Measurements from ENCODE around the gene KRTAP5-4. TPM values are rescaled to one million over a fixed set of nuclear protein-coding genes. Genes with fewer than 3 reads are reported as not detected.

KRTAP5-4 gene
- total RNA-seq, 2 donors from 2014 or later = not detected

DNA sequence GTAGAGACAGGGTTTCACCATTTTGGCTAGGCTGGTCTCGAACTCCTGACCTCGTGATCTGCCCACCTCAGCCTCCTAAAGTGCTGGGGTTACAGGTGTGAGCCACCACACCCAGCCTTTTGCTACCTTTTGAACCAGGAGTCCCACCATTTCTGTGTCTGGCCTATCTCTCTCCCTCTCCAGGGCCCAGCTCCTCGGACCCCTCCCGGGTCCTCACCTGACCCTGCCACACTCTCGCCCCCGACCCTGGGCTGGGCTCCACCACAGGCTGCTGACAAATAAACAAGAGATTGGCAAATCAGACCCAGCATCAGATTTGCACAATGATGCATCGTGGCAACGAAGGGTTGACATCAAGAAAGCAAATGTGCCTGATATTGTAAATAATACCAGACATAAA is 16.4 kb upstream of the KRTAP5-4 start:
- no peaks in the 10 kb centered on the region for H3K9me3 ChIP-seq
- H3K27ac ChIP-seq = no peak overlapping the region
- H3K4me1 ChIP-seq = no peaks in the 10 kb centered on the region
- TF ChIP-seq, protein P1, sequence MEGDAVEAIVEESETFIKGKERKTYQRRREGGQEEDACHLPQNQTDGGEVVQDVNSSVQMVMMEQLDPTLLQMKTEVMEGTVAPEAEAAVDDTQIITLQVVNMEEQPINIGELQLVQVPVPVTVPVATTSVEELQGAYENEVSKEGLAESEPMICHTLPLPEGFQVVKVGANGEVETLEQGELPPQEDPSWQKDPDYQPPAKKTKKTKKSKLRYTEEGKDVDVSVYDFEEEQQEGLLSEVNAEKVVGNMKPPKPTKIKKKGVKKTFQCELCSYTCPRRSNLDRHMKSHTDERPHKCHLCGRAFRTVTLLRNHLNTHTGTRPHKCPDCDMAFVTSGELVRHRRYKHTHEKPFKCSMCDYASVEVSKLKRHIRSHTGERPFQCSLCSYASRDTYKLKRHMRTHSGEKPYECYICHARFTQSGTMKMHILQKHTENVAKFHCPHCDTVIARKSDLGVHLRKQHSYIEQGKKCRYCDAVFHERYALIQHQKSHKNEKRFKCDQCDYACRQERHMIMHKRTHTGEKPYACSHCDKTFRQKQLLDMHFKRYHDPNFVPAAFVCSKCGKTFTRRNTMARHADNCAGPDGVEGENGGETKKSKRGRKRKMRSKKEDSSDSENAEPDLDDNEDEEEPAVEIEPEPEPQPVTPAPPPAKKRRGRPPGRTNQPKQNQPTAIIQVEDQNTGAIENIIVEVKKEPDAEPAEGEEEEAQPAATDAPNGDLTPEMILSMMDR (IDR thresholded peaks at IDR 0.05) = no peak
- TF ChIP-seq POLR2A (IDR thresholded peaks at IDR 0.05) = no peak
- no peaks in the 10 kb centered on the region for H3K36me3 ChIP-seq (replicated peaks in 1 of 2; ENCODE audit: insufficient read depth in 1 of 2, low read depth in 2 of 2)
- 62 to 72% methylated on average over 8 of the region's 8 CpGs for WGBS, 2 donors
- intact Hi-C loops (cut with DNase I) = no loop called here
- H3K27me3 ChIP-seq = no peaks in the 10 kb centered on the region
- DNase-seq (no peak), ATAC-seq (no peak)
- H3K4me3 ChIP-seq = no peak overlapping the region

DNA sequence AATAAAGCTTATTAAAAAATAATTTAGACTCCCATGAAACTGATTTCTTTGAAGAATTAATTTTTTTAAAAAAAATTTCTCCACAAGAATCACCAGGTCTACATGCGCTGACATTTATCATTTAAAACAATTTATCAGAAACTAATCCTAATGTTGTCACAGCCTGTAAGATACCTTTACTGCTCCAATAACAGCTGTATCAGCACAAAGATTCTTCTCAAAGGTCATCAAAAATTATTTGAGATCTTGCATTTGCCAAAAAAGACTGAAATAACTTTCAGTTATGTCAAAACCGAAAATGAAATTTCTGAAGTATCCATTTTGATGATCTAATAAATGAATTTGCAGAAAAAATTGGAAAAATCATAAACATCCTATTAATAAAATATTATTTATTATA is 15.7 kb upstream of the KRTAP5-4 start:
- WGBS, 2 donors = 83 to 89% methylated on average over 2 of the region's 2 CpGs
- Histone ChIP-seq H3K36me3 (replicated peaks in 1 of 2; ENCODE audit: insufficient read depth in 1 of 2, low read depth in 2 of 2) (no peaks in the 10 kb centered on the region), H3K27me3 (no peaks in the 10 kb centered on the region), H3K4me3 (no peak overlapping the region), H3K27ac (no peak overlapping the region), H3K4me1 (peaks cover 1% of the 10 kb centered on the region), H3K9me3 (no peaks in the 10 kb centered on the region)
- TF ChIP-seq, protein P1 (IDR thresholded peaks at IDR 0.05) = no peak
- no peak for TF ChIP-seq POLR2A (IDR thresholded peaks at IDR 0.05)
- no peak for DNase-seq
- ATAC-seq = no peak
- intact Hi-C loops (cut with DNase I) = no loop called here

DNA sequence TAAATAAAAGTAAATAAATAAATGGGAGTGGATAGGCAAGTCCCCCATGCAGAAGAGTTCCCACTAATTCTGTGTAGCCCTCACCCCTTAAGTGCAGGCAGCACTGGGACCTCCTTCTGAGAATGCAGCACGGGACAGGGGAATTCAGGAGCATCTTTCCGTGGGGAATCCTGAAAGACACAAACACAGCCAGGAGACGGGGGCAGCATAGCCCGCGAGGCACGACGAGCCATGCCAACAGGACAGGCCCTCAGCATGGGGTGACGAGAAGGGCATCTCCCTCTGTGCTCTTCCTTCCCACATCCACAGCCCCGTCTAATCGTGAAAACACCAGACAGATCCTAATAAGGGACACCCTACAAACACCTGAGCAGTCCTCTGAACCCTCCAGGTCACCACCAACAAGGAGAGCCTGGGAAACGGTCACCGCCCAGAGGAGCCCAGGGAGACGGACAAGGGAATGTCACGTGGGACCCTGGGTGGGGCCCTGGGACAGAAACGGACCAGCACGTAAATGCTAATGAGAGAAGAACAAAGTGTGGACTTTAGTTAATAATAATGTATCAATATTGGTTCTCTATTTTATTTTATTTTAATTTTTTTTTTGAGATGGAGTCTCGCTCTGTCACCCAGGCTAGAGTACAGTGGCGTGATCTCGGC is 14.5 kb upstream of the KRTAP5-4 start:
- DNase-seq = no peak
- H3K36me3 ChIP-seq (replicated peaks in 1 of 2; ENCODE audit: insufficient read depth in 1 of 2, low read depth in 2 of 2) = no peaks in the 10 kb centered on the region
- no peak for ATAC-seq
- TF ChIP-seq, protein P1 (IDR thresholded peaks at IDR 0.05) = no peak
- TF ChIP-seq POLR2A (IDR thresholded peaks at IDR 0.05) = no peak
- intact Hi-C loops (cut with DNase I) = no loop called here
- H3K27ac ChIP-seq = no peak overlapping the region
- WGBS, 2 donors = 87 to 89% methylated on average over 18 to 19 of the region's 19 CpGs
- H3K27me3 ChIP-seq = no peaks in the 10 kb centered on the region
- no peaks in the 10 kb centered on the region for H3K9me3 ChIP-seq
- no peak overlapping the region for H3K4me3 ChIP-seq
- H3K4me1 ChIP-seq = peaks cover 8% of the 10 kb centered on the region

DNA sequence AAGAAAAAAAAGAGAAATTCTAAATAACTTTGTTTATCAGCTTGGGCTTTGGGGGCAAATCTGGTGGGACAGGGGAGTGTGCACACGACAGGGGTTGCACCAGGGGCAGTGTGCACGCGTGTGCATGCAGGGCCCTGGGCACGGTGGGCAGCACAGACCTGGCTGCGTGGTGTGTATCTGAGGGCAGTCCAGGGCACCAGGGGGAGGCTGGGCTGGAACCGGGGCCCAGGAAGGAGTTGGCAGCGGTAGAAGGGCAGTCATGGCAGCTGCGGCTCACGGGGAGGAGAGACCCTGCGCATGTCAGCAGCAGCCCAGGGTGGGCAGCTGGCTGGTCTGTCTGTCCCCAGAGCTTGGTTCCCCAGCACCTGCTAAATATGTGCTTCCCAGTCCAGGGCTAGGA is 11.9 kb upstream of the KRTAP5-4 start:
- TF ChIP-seq, protein P1 (IDR thresholded peaks at IDR 0.05) = no peak
- no peak for TF ChIP-seq POLR2A (IDR thresholded peaks at IDR 0.05)
- DNase-seq (no peak), ATAC-seq (no peak)
- no peaks in the 10 kb centered on the region for H3K9me3 ChIP-seq
- H3K27me3 ChIP-seq = no peaks in the 10 kb centered on the region
- no peak overlapping the region for H3K4me3 ChIP-seq
- no peaks in the 10 kb centered on the region for H3K36me3 ChIP-seq (replicated peaks in 1 of 2; ENCODE audit: insufficient read depth in 1 of 2, low read depth in 2 of 2)
- H3K4me1 ChIP-seq = peaks cover 13% of the 10 kb centered on the region
- intact Hi-C loops (cut with DNase I) = no loop called here
- 89 to 90% methylated on average over 8 to 10 of the region's 10 CpGs for WGBS, 2 donors
- H3K27ac ChIP-seq = no peak overlapping the region
